HG02623 (cell line): Measurements from ENCODE around the gene MANSC1.

Experiments
- ATAC-seq: cut with Tn5 transposase; IDR thresholded peaks from one replicate; pipeline ENCODE4 v1.9.1; 2021; ENCODE audit warnings: moderate library complexity; ENCODE audit not compliant: unreplicated experiment

The MANSC1 gene

GRCh38 chr12:12349711-12350665 is at the start of gene MANSC1:
Gene MANSC1 (minus strand): TSS chr12:12350242. CDS start chr12:12343314, 6,928 bp downstream.
- no peak for ATAC-seq

DNA sequence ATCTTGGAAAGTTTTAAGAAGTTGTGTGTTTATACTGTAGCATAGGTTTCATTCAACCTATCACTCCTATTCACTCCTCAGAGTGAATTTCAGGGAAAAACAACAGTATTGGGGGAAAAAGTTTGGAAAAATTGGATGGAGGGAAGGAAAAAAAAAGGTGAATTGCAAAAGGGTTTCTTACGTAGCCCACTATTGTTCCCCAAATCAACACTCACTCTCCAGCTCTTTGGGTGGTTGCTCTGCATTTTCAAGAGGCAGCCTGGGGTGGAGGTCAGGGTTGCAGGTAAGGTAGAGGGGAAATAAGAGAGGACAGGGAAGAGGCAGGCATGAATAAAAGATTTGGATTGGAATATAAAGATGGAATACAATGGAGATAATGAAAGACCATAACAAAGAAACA is 49.1 kb upstream of the MANSC1 start:
- no peak for ATAC-seq

DNA sequence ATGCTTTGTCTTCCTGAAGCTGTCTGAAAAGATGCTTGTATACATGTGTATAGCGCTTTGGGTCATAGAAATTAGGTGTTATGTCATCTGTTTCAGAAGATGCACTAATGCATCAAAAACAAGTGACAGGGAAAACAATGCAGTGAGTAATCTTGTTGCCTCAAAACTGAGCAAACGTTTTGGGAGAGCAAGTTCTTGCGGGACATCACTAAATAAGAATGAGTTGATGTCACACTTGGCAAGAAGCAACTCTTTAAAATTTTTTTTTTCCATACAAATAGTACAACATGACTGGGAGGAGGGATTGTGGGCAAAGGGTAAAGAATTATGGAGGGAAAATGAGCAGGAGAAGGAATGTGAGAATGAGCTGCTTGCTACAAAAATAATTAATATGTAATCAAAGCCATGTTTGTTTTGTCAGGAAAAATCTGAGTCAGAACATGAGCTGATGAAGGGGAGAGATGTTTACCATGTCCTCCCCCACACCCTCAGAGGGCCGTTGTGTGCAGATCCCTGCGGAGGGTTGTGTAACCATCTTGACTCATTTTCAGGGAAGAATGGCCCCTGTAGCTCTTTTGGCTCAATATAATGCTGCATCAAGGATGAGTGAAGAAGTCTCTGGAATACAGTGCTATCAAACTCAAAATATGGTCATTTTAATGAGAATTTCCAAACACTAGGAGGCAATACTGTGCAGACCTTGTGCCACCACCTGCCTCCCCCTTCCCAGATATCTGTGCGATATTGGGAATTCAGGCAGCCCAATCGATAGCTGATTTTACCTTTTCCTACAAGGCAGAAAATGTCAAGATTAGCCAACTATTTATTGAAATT is 48.2 kb upstream of the MANSC1 start:
- ATAC-seq: no peak

- ATAC-seq: no peak
Measured at GRCh38 chr12:12397184-12397583, 47.1 kb upstream of the MANSC1 start.

DNA sequence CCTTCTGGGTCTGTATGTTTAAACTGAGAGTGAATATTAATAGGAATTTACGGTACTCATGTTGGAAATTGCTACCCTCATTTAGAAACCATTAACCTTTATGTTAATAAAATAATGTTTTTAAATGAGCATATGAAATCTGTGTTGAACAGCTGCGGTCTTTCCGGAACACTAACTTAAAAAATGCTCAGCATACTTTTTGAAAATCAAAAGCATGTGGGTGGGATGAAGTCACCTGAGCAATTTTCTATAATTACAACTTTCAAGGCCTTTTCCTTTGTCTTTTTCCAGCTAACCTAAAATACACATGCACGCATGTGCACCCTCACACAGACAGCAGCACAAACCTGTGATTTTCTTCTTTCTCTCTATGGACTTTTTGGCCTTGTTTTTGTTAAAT is 46.7 kb upstream of the MANSC1 start:
- no peak for ATAC-seq

DNA sequence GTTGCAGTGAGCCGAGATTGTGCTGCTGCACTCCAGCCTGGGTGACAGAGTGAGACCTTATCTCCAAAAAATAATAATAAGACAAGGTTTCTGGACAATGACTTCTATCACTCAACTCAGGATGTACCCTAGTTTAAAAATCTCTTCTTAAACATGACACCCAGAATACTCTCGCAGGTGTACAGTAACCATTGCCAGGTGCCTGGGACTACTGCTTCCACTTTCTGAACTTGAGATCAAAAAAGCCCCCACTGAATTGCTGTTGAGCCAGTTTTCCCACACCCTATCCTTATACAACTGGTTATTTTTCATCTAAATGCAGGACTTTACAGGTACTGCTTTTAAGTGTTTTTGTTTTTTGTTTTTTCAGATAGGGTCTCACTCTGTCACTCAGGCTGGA is 43.1 kb upstream of the MANSC1 start:
- ATAC-seq: no peak

DNA sequence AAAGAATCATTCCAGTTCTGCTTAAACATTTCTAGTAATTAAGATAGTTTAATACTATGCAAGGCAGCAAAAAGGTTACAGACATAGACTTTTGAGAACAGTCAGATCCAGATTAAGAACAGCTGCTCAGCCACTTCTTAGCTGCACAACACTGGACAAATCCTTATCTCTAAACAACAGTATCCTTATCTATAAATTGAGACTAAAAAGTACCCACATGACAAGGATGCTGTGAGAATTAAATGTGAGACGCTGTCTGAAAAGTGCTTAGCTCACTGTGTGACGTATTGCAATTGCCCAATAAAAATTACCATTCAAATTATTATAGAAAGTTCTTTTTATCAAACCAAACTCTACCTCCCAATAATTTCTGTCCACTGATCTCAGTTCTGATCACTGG is 42.4 kb upstream of the MANSC1 start:
- no peak for ATAC-seq

- no peak for ATAC-seq
Measured at GRCh38 chr12:12387501-12387900, 37.5 kb upstream of the MANSC1 start.

GRCh38 chr12:12384571-12385340 is 34.7 kb upstream of the MANSC1 start:
- no peak for ATAC-seq

- no peak for ATAC-seq
Measured at GRCh38 chr12:12381982-12382381, 31.9 kb upstream of the MANSC1 start.

GRCh38 chr12:12380949-12381593 is 31.0 kb upstream of the MANSC1 start:
- no peak for ATAC-seq

GRCh38 chr12:12379831-12380730 is 30.0 kb upstream of the MANSC1 start:
- no peak for ATAC-seq

DNA sequence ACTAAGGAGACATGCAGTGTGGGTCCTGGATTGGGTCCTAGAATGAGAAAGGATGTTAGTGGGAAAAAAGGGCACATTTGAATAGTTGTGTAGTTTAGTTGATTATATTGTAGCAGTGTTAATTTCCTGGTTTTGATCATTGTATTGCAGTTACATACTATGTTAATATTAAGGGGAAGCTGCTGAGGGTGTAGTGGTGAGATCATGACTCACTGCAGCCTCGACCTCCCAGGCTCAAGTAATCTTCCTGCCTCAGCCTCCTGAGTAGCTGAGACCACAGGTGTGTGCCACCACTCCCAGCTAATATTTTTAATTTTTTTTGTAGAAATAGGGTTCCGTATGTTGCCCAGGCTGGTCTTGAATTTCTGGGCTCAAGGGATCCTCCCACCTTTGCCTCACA is 28.6 kb upstream of the MANSC1 start:
- ATAC-seq: no peak

- no peak for ATAC-seq
Measured at GRCh38 chr12:12376646-12377448, 26.8 kb upstream of the MANSC1 start.

DNA sequence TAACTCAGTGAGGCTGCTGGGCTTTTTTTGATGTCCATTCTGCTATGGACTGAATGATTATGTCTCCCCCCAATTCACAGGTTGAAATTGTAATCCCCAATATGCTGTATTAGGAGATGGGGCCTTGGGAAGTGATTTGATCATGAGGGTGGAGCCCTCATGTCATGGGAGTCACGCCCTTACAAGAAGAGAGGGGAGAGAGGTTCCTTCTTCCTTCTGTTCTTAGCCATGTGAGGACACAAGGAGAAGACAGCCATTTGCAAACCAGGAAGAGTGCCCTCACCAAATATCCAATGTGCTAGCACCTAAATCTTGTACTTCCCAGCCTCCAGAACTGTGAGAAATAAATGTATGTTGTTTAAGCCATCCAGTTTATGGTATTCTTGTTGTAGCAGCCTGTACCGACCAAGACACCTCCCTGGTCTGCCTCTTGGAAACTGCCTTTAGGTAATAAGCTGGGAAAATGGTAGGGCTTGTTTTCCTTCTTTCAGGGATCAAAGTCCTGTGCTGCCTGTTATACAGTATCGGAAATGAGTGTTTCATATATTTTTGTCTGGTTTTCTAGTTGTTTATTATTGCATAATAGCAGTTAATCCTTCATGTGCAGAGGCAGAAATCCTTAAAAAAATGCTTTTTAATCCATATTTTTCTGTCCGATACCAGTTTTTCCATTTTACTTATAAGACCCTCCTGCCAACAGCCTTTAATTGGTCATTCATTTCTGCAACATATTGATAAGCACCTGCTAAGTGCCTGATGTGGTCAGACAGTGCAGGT is 23.1 kb upstream of the MANSC1 start:
- ATAC-seq: no peak

DNA sequence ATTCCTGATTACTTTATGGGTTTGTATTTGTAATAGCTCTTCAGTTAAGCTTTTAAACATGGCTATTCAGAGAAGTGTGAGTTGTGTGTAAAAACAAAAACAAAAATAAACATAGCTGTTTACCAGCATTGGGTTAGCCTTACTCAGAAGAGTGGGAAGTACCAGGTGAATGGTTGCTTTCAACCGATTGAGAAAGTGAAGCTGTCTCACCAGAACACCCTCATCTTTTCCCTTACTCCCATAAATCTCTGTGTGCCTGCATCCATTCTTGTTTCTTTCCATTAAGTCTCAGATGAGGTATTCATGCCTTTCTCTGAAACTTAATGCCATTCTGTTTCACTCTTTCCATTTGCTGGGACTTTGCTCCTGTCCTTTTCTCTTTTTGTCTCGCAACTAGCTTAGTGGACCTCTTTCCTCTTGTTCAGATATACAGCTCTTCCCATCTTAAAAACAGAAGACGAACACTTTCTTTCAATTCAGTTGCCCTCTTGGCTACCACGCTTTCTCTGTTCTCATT is 17.5 kb upstream of the MANSC1 start:
- no peak for ATAC-seq

DNA sequence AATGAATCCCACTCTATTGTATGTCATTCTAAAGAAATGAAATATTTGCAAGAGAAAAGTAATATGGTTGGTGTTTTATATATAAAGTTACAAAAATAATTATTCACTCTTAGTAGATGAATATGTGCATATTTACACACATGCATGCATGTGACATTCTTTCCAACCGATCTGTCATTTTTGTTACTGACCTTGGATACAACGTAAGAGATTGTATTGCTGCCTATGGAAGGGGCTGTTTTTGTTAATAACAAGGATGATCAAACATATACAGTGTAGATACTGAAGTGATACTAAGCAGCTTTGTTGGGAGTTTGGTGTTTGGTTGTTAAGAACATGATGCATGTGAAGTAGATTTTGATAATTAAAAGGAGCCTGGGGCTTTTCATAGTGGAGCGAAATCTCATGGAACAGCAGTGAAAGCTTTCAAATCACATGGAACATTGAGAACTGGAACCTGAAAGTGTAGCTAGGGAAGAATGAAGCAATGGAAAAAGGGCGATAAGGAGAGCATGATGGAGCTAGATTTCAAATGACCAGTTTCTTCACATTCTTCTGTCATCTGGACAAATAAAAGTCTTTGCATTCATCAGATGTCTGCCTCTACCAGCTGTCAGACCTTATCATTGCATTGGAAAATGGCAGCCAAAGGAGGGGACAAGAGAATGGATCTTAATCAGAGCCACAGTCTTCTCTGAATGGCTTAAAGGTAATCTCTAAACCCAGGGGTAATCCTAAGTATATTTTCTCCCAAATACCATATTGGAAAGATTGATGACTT is 16.8 kb upstream of the MANSC1 start:
- ATAC-seq: no peak
